Upper lobe of left lung (tissue), 4 donors: ENCODE data around the gene PBXIP1.

Experiments used
- EP300 ChIP-seq, 4 donors: sonication (generic); formaldehyde crosslinking; IDR thresholded peaks; one replicate each; pipeline ENCODE4 v1.5.1; 2017; ENCODE audit warnings: antibody characterized with exemption in 4 of 4, control low read depth in 2 of 4
- POLR2A ChIP-seq, 4 donors: fragments of 450-650 bp; IDR thresholded peaks; one replicate each; pipeline ENCODE4 v1.5.1; 2016 to 2017; ENCODE audit warnings: antibody characterized with exemption in 4 of 4, mild to moderate bottlenecking in 2 of 4
- POLR2AphosphoS5 ChIP-seq, 2 donors: sonication (generic); formaldehyde crosslinking; IDR thresholded peaks; one replicate each; pipeline ENCODE4 v1.5.1; 2017; ENCODE audit warnings: antibody characterized with exemption in 2 of 2
- TF ChIP-seq, protein P1 (sequence below), 6 experiments: fragments of 450-650 bp in 4 of 6; fragments of 200-600 bp in 2 of 6; sonication (generic) in 2 of 6; IDR thresholded peaks; one replicate each; pipeline ENCODE4 v1.5.1; 2016 to 2019; ENCODE audit warnings: antibody characterized with exemption in 6 of 6

DNA sequence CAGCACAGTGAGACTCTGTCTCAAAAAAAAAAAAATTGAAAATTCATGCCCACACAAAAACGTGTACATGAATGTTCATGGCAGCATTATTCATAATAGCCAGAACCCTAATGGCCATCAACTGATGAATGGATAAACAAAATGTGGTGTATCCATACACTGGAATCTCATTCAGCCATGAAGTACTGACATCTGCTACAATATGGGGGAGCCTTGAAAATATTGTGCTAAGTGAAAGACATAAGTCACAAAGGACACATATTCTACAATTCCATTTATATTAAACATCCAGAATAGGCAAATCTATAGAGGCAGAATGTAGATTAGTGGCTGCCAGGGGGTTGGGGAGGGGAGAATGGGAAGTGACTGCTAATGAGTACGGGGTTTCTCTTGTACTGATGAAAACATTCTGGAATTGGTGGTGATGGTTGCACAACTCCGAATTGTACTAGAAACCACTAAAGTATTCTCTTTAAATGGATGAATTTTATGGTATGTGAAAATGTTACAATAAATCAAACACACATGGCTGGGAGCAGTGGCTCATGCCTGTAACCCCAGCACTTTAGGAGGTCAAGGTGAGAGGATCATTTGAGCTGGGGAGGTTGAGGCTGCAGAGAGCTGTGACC lies 52.8 kb downstream of the PBXIP1 start:
- TF ChIP-seq EP300 (IDR thresholded peaks at IDR 0.05) (no peak), POLR2A (IDR thresholded peaks at IDR 0.05) (no peak), POLR2AphosphoS5 (IDR thresholded peaks at IDR 0.05) (no peak)
- TF ChIP-seq, protein P1, sequence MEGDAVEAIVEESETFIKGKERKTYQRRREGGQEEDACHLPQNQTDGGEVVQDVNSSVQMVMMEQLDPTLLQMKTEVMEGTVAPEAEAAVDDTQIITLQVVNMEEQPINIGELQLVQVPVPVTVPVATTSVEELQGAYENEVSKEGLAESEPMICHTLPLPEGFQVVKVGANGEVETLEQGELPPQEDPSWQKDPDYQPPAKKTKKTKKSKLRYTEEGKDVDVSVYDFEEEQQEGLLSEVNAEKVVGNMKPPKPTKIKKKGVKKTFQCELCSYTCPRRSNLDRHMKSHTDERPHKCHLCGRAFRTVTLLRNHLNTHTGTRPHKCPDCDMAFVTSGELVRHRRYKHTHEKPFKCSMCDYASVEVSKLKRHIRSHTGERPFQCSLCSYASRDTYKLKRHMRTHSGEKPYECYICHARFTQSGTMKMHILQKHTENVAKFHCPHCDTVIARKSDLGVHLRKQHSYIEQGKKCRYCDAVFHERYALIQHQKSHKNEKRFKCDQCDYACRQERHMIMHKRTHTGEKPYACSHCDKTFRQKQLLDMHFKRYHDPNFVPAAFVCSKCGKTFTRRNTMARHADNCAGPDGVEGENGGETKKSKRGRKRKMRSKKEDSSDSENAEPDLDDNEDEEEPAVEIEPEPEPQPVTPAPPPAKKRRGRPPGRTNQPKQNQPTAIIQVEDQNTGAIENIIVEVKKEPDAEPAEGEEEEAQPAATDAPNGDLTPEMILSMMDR (IDR thresholded peaks at IDR 0.05), result no peak
